Type B pancreatic cell (in vitro differentiated cells): ENCODE data around the gene PIP5K1B. TPM values are rescaled to one million over a fixed set of nuclear protein-coding genes. Genes with fewer than 3 reads are reported as not detected.

Experiments
- DNase-seq: peaks from one replicate; pipeline ENCODE4 v3.0.0; 2021; ENCODE audit warnings: mixed read lengths; ENCODE audit not compliant: unreplicated experiment; ENCODE audit errors: extremely low spot score
- H3K27ac Mint-ChIP-seq: 2 replicates; pipeline ENCODE4 v1.8.0; 2021; ENCODE audit warnings: mild to moderate bottlenecking, mixed read lengths
- H3K27me3 Mint-ChIP-seq: 2 replicates; pipeline ENCODE4 v1.8.0; 2021; ENCODE audit warnings: mixed read lengths
- H3K36me3 Mint-ChIP-seq: 2 replicates; pipeline ENCODE4 v1.8.0; 2021; ENCODE audit warnings: mixed read lengths
- H3K4me1 Mint-ChIP-seq: one replicate; pipeline ENCODE4 v1.8.0; 2021; ENCODE audit warnings: mixed read lengths; ENCODE audit not compliant: unreplicated experiment
- H3K4me3 Mint-ChIP-seq: 2 replicates; pipeline ENCODE4 v1.8.0; 2021; ENCODE audit warnings: mild to moderate bottlenecking, mixed read lengths
- H3K9me3 Mint-ChIP-seq: 2 replicates; pipeline ENCODE4 v1.8.0; 2021; ENCODE audit warnings: mixed read lengths
- total RNA-seq: library from RNA; stranded (reverse); gene quantifications from 2 replicates; pipeline ENCODE4 v1.2.1, GENCODE V29; 2021; ENCODE audit warnings: low replicate concordance
- TF ChIP-seq, protein P1 (sequence below): fragments of 200-600 bp; sonication (generic); conservative IDR thresholded peaks from 2 replicates; pipeline ENCODE4 v1.5.0; 2021; ENCODE audit warnings: antibody characterized with exemption, mild to moderate bottlenecking

The PIP5K1B gene
- total RNA-seq, 1 donor from 2014 or later = 9.8 TPM

DNA sequence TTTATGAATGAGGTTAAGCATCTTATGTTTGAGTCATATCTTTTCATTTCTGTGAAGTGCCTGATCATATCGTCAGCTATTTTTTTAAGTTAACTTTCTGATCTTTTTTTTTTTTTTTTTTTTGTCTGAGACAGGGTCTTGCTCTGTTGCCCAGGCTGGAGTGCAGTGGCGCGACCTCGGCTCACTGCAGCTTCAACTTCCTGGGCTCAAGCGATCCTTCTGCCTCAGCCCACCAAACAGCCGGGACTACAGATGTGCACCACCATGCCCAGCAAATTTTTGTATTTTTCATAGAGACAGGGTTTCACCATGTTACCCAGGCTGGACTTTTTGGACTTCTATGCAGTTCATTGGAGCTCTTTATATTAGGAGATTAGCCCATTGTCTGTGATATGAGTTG is 168.1 kb downstream of the PIP5K1B start:
- H3K4me1 Mint-ChIP-seq = peaks cover 11% of the 10 kb centered on the region
- H3K4me3 Mint-ChIP-seq = no peak overlapping the region
- no peak for DNase-seq
- H3K27me3 Mint-ChIP-seq = no peaks in the 10 kb centered on the region
- no peaks in the 10 kb centered on the region for H3K36me3 Mint-ChIP-seq
- no peaks in the 10 kb centered on the region for H3K9me3 Mint-ChIP-seq
- TF ChIP-seq, protein P1, sequence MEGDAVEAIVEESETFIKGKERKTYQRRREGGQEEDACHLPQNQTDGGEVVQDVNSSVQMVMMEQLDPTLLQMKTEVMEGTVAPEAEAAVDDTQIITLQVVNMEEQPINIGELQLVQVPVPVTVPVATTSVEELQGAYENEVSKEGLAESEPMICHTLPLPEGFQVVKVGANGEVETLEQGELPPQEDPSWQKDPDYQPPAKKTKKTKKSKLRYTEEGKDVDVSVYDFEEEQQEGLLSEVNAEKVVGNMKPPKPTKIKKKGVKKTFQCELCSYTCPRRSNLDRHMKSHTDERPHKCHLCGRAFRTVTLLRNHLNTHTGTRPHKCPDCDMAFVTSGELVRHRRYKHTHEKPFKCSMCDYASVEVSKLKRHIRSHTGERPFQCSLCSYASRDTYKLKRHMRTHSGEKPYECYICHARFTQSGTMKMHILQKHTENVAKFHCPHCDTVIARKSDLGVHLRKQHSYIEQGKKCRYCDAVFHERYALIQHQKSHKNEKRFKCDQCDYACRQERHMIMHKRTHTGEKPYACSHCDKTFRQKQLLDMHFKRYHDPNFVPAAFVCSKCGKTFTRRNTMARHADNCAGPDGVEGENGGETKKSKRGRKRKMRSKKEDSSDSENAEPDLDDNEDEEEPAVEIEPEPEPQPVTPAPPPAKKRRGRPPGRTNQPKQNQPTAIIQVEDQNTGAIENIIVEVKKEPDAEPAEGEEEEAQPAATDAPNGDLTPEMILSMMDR = no peak
- H3K27ac Mint-ChIP-seq = no peak overlapping the region

DNA sequence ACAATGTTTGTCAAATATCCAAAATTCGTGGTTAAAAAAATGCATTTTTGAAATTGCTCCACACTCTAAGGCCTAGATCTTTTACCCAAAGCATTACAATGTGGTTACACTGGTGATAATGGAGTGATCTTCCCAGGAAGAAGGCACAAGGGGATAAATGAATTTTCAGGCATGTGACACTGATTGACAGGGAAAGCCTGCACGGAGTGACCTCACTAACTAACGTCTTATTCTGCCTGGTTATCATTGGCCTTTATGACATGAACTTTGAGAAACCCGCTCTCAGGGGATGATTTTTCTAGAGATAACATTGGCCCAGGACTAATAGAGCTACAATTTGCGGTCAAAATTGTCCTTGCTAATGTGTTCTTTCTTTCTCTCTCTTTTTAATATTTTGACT is 171.2 kb downstream of the PIP5K1B start:
- Mint-ChIP-seq H3K9me3 (no peaks in the 10 kb centered on the region), H3K27me3 (no peaks in the 10 kb centered on the region), H3K4me3 (no peak overlapping the region), H3K36me3 (no peaks in the 10 kb centered on the region), H3K4me1 (peaks cover 11% of the 10 kb centered on the region), H3K27ac (no peak overlapping the region)
- no peak for DNase-seq
- TF ChIP-seq, protein P1 = no peak

DNA sequence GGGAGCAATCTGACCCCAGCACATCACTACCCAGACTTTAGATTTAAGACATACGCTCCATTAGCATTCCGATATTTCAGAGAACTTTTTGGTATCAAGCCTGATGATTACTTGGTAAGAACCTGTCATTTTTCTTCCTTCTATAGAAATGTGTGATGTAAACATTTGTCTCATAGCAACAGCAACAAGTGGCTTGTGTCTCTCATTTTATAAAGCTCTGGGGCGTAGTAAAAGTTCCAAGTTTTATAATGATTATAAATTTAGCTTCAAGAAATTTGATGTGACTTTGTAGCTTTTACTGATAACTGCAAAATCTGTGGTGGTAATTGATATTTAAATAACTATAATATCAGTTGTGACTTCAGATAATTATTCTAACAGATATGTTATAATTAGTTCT is 171.6 kb downstream of the PIP5K1B start:
- H3K36me3 Mint-ChIP-seq = no peaks in the 10 kb centered on the region
- H3K4me1 Mint-ChIP-seq = peaks cover 11% of the 10 kb centered on the region
- H3K4me3 Mint-ChIP-seq = no peak overlapping the region
- no peaks in the 10 kb centered on the region for H3K9me3 Mint-ChIP-seq
- TF ChIP-seq, protein P1 = no peak
- no peaks in the 10 kb centered on the region for H3K27me3 Mint-ChIP-seq
- H3K27ac Mint-ChIP-seq = no peak overlapping the region
- no peak for DNase-seq

DNA sequence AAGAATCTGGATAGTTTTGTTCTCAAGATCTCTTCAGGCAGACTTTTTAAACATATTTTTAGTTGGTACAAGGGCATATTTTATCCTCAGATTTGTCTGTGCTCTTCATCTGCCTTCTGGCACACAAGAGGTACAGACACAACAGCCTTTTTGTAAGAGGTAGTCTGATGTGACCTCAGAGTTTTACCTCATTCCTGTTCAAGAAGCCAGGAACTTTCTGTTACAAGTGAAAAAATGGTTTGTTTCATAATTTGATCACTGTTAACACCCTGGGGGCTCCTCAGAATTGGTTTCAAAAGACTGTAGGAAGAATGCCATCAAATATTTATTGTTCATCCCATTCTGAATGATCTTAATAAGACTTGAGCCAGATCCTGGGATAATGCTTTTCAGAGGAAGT is 172.2 kb downstream of the PIP5K1B start:
- H3K4me3 Mint-ChIP-seq = no peak overlapping the region
- no peak for DNase-seq
- H3K27me3 Mint-ChIP-seq = no peaks in the 10 kb centered on the region
- H3K9me3 Mint-ChIP-seq = no peaks in the 10 kb centered on the region
- no peak overlapping the region for H3K27ac Mint-ChIP-seq
- TF ChIP-seq, protein P1 = no peak
- H3K36me3 Mint-ChIP-seq = no peaks in the 10 kb centered on the region
- H3K4me1 Mint-ChIP-seq = peaks cover 11% of the 10 kb centered on the region

DNA sequence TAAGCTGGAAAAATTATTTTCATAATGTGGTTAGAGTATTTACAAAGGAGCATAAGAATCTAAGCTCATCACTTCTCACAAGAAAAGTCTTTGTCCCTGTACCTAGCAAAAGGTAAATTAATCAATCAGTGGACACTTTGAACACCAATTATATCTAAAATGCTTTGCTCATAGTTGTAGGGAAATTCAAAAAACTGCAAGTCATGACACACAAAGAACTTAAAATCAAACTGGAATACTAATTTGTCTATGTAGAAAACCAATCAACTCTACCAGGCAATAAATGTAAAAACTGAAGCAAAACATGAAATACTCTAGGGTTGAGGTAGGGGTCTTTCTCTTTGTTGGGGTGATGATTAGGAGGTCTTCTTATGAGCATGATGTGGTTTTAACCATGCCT is 173.4 kb downstream of the PIP5K1B start:
- TF ChIP-seq, protein P1 = no peak

DNA sequence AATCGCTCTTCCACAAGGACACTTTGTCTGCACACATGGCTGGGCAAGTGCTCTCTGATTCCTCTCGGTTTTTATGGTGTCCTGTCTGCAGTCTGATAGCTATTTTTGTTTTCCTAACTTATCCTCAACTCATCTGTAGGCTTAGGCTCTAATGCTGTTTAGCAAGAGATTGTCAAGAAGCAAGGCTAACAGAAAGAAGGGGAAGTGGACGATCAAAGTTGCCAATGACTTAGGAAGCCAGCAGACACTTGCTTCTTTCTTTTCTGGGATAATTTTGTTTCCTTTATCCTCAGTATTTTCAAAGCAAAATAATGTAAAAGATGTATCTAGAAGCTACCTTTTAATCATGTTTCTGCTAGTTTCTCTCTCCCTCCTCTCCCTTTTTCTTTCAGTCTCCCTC is 178.2 kb downstream of the PIP5K1B start:
- no peak overlapping the region for H3K27ac Mint-ChIP-seq
- H3K4me1 Mint-ChIP-seq = no peaks in the 10 kb centered on the region
- H3K36me3 Mint-ChIP-seq = no peaks in the 10 kb centered on the region
- no peak overlapping the region for H3K4me3 Mint-ChIP-seq
- no peaks in the 10 kb centered on the region for H3K27me3 Mint-ChIP-seq
- TF ChIP-seq, protein P1 = no peak
- no peak for DNase-seq
- H3K9me3 Mint-ChIP-seq = no peaks in the 10 kb centered on the region

More for the DNA sequence above, 173.4 kb downstream of the PIP5K1B start:
- no peaks in the 10 kb centered on the region for H3K9me3 Mint-ChIP-seq
- no peak overlapping the region for H3K27ac Mint-ChIP-seq
- H3K27me3 Mint-ChIP-seq = no peaks in the 10 kb centered on the region
- H3K36me3 Mint-ChIP-seq = no peaks in the 10 kb centered on the region
- H3K4me3 Mint-ChIP-seq = no peak overlapping the region
- no peak for DNase-seq
- H3K4me1 Mint-ChIP-seq = peaks cover 6% of the 10 kb centered on the region
